HG02763 (cell line): ENCODE measurements around the gene MAGED2.
"Not testable (repeated sequence)": the region's sequence is repeated elsewhere in the genome, so short reads cannot be mapped to it uniquely, and the experiment has no call there.

Experiments used
- ATAC-seq: cut with Tn5 transposase; IDR thresholded peaks from one replicate; pipeline ENCODE4 v1.9.1; 2021; ENCODE audit warnings: mild to moderate bottlenecking, moderate library complexity; ENCODE audit not compliant: unreplicated experiment

Gene MAGED2

GRCh38 chrX:54817220-54817820 lies 9.8 kb downstream of the MAGED2 start:
- no peak for ATAC-seq

GRCh38 chrX:54818221-54818620 lies 10.7 kb downstream of the MAGED2 start:
- ATAC-seq = no peak

GRCh38 chrX:54819201-54819600 lies 11.7 kb downstream of the MAGED2 start:
- ATAC-seq = no peak

DNA sequence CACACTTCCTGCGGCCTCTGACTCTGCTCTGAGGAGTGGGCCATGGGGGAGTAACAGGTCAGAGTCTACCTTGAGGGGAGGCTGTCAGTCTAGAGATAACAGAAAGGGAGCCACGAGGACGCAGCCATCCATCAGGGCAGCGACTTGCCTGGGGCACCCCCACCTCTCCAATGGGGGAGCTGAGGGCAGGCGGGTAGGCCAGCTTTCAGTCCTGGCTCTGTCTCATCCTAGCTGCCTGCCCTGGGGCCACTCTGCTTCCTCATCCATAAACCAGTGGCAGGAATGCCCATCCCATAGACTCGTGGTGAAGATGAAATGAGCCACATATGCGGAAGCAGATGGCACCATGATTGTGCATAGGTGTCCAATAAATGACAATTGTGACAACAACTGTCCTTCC lies 13.2 kb downstream of the MAGED2 start:
- no peak for ATAC-seq

DNA sequence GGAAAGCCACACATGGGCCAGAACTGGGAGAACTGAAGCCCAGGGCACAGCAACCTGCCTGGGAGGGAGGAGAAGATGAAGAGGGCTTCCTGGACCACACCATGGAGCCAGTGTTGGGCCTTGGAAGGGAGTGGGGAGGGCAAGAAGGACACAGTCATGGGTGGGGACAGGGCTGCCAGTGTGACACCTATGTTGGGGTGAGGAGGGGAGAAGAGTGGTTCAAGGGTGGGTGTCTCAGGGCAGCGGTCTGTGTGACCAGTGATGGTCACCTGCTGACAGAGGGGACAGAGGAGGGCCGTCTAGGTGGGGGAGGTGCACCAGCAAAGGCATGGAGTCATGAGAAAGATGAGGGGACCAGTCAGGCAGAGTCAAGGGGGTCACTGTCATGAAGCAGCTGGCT lies 13.8 kb downstream of the MAGED2 start:
- no peak for ATAC-seq

DNA sequence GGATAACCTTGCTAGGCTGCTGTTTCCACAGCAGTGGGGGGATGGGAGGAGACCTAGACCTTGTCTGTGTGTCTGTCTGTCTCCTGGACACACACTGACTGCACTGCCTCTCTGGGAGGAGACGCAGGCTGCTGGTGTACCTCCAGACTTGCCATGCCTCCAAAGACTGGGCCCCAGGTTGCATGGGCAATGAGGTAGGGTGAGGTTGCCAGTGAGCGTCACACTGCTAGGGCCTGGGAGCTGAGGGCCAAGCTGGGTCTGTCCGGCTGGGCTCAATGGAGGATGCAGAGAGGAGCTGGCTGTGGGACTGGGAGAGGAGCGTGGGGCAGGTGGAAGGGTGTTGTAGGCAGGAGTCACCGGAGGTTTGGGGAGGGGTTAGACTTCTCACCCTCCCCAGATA lies 16.6 kb downstream of the MAGED2 start:
- ATAC-seq = no peak

- ATAC-seq = no peak
Observed at GRCh38 chrX:54824722-54825121, 17.2 kb downstream of the MAGED2 start.

- no peak for ATAC-seq
Observed at GRCh38 chrX:54825716-54826438, 18.3 kb downstream of the MAGED2 start.

GRCh38 chrX:54826598-54826997 lies 19.1 kb downstream of the MAGED2 start:
- no peak for ATAC-seq

DNA sequence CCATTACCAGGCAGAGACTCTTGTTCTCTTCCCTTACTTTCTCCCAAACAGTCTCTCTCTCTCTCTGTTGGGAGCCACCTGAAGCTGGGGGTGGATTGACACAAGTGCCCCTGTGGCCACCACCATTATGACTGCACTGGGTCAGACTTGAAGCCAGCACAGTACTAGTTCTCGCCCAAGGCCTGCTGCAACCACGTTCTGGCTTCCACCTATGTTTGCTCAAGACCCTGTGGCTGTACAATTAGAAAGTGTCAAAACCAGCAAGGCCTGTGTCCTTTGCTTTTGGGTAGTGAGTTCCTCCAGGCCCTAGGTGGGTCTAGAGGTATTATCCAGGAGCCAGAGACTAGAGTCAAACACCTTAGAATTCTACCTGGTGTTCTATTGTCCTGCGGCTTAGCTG lies 31.0 kb downstream of the MAGED2 start:
- ATAC-seq = no peak

DNA sequence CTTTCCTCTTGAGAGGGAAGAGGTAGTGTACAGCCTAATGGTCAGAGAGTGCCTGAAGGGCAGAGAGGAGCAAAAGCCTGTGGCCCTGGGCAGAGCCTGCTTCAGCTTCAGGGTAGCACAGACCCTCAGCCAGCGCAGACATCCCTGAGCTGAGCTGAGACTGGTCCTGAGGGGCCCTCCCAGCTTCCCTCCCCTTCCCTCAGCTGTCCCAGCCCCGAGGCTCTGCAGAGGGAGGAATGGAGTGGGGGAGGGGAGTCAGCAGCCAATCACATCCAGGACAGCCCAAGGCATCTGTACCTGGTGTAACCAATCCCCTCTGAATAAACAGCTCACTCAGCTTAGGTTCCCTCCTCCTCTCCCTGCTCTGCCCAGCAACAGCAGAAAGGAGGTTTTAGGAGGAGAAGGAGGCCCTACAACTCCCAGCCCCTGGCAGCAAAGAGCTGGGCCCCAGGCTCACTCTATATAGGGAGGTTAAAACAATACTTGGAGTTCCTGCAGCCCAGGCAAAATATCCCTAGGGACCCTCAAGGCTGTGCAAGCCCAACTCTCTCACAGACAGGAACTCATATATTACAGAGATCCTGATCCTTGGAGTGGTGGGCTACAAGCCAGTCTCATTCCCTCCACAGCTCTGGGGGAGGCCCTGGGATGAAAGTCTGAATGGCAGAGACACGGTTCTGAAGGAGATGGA lies 33.8 kb downstream of the MAGED2 start:
- ATAC-seq = not testable (repeated sequence)

GRCh38 chrX:54842607-54843006 lies 35.1 kb downstream of the MAGED2 start:
- ATAC-seq = no peak

DNA sequence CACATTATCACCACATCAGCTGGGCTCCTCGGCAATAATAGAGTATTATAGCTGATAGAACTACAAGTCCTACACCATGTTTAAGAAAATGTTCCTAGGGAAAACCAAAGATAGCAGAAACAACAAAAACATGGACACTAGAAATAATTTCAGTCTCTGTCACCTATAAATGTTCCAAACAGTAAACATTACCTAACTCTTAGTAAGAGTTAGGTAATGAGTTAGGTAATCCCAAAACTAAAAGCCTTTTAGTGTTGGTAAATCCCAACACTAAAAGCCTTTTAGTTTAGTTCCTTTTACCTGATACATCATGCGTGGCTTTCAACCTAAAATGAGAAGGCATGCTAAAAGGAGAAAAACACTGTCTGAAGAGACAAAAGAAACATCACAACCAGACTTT lies 35.5 kb downstream of the MAGED2 start:
- no peak for ATAC-seq

GRCh38 chrX:54847700-54848099 lies 40.2 kb downstream of the MAGED2 start:
- not testable (repeated sequence) for ATAC-seq

DNA sequence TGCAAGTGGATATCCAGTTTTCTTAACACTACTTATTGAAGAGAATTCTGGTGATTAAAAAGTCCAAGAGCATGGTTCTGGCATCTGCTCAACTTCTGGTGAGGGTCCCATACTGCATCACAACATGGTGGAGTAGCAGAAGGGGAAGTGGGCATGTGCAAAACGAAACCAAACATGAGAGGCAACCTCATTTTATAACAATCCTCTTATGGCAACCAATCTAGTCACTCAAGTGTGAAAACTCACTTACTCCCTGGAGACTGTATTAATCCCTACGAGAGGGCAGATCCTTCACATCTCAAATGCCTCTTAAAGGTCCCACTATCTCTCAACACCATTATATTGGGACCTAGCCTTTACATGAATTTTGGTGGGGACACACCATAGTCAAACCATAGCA lies 57.7 kb downstream of the MAGED2 start:
- ATAC-seq = no peak
